H9 (cell line): ENCODE data around the gene ARL13B. TPM values are rescaled to one million over a fixed set of nuclear protein-coding genes. Genes with fewer than 3 reads are reported as not detected.

Experiments used
- DNase-seq: peaks from one replicate; pipeline ENCODE4 v3.0.0-alpha.2; 2017
- H2AFZ ChIP-seq: one replicate; pipeline ENCODE4 v1.6.1; 2013; ENCODE audit warnings: mild to moderate bottlenecking, low read length, control low read depth, moderate library complexity
- H2AK5ac ChIP-seq: 2 replicates; pipeline ENCODE4 v1.6.1; 2013; ENCODE audit warnings: low read length, control low read depth, mixed read lengths; ENCODE audit not compliant: insufficient read length
- H2BK120ac ChIP-seq: one replicate; pipeline ENCODE4 v1.6.1; 2013; ENCODE audit warnings: low read depth, mild to moderate bottlenecking, low read length, control low read depth, inconsistent platforms; ENCODE audit not compliant: poor library complexity, severe bottlenecking
- H2BK12ac ChIP-seq: 2 replicates; pipeline ENCODE4 v1.6.1; 2013; ENCODE audit warnings: low read length, control low read depth, mixed read lengths, low read depth; ENCODE audit not compliant: insufficient read length
- H2BK15ac ChIP-seq: 2 replicates; pipeline ENCODE4 v1.6.1; 2013; ENCODE audit warnings: low read depth, low read length, control low read depth
- H2BK20ac ChIP-seq: one replicate; pipeline ENCODE4 v1.6.1; 2013; ENCODE audit warnings: low read depth, mild to moderate bottlenecking, low read length, control low read depth, inconsistent platforms; ENCODE audit not compliant: poor library complexity, severe bottlenecking
- H2BK5ac ChIP-seq: 2 replicates; pipeline ENCODE4 v1.6.1; 2013; ENCODE audit warnings: low read length, control low read depth, mixed read lengths; ENCODE audit not compliant: insufficient read length
- H3K14ac ChIP-seq: 2 replicates; pipeline ENCODE4 v1.6.1; 2013; ENCODE audit warnings: low read length, control low read depth; ENCODE audit not compliant: insufficient read depth
- H3K18ac ChIP-seq: 2 replicates; pipeline ENCODE4 v1.6.1; 2013; ENCODE audit warnings: low read depth, mild to moderate bottlenecking, mixed read lengths, low read length, control low read depth; ENCODE audit not compliant: insufficient read length
- H3K23ac ChIP-seq: 2 replicates; pipeline ENCODE4 v1.6.1; 2013; ENCODE audit warnings: low read length, control low read depth, mixed read lengths, low read depth; ENCODE audit not compliant: insufficient read length
- H3K23me2 ChIP-seq: 2 replicates; pipeline ENCODE4 v1.6.1; 2013; ENCODE audit warnings: low read depth, mild to moderate bottlenecking, mixed read lengths, low read length, control low read depth; ENCODE audit not compliant: insufficient read length, poor library complexity, severe bottlenecking
- H3K27ac ChIP-seq: 2 replicates; pipeline ENCODE4 v1.5.1; 2013; ENCODE audit warnings: low read length, control low read depth, mixed read lengths, low read depth; ENCODE audit not compliant: insufficient read length
- H3K27me3 ChIP-seq: 2 replicates; pipeline ENCODE4 v1.6.1; 2013; ENCODE audit warnings: low read length, control low read depth, inconsistent platforms; ENCODE audit not compliant: insufficient read depth
- H3K4ac ChIP-seq: 2 replicates; pipeline ENCODE4 v1.6.1; 2013; ENCODE audit warnings: low read depth, mild to moderate bottlenecking, control low read depth, inconsistent platforms, low read length, moderate library complexity
- H3K4me1 ChIP-seq: 2 replicates; pipeline ENCODE4 v1.6.1; 2013; ENCODE audit warnings: low read length, control low read depth, inconsistent platforms; ENCODE audit not compliant: insufficient read depth
- H3K4me2 ChIP-seq: 2 replicates; pipeline ENCODE4 v1.6.1; 2013; ENCODE audit warnings: low read length, control low read depth, mixed read lengths; ENCODE audit not compliant: insufficient read length, insufficient read depth
- H3K56ac ChIP-seq: 2 replicates; pipeline ENCODE4 v1.6.1; 2013; ENCODE audit warnings: low read depth, mild to moderate bottlenecking, mixed read lengths, low read length, control low read depth; ENCODE audit not compliant: insufficient read length
- H3K79me1 ChIP-seq: 2 replicates; pipeline ENCODE4 v1.6.1; 2013; ENCODE audit warnings: low read depth, mild to moderate bottlenecking, moderate library complexity, low read length, control low read depth, inconsistent platforms; ENCODE audit not compliant: insufficient read depth, poor library complexity, severe bottlenecking
- H3K79me2 ChIP-seq: 2 replicates; pipeline ENCODE4 v1.6.1; 2013; ENCODE audit warnings: low read length, control low read depth, inconsistent platforms; ENCODE audit not compliant: insufficient read depth
- H3K9ac ChIP-seq: 2 replicates; pipeline ENCODE4 v1.6.1; 2013; ENCODE audit warnings: low read length, control low read depth, mixed read lengths; ENCODE audit not compliant: insufficient read length; ENCODE audit errors: extremely low read depth
- H3K9me3 ChIP-seq: one replicate; pipeline ENCODE4 v1.6.1; 2013; ENCODE audit warnings: low read depth, low read length, inconsistent platforms; ENCODE audit not compliant: control insufficient read depth
- H3T11ph ChIP-seq: one replicate; pipeline ENCODE4 v1.6.1; 2013; ENCODE audit warnings: mild to moderate bottlenecking, low read length, control low read depth, inconsistent platforms
- H4K20me1 ChIP-seq: one replicate; pipeline ENCODE4 v1.6.1; 2013; ENCODE audit not compliant: control insufficient read depth, insufficient read length, insufficient read depth
- H4K5ac ChIP-seq: 2 replicates; pipeline ENCODE4 v1.6.1; 2013; ENCODE audit warnings: low read depth, mild to moderate bottlenecking, mixed read lengths, low read length, control low read depth; ENCODE audit not compliant: insufficient read length
- H4K8ac ChIP-seq: replicated peaks from 2 replicates; pipeline ENCODE4 v1.6.1; 2013; ENCODE audit warnings: low read length, control low read depth, mixed read lengths, low read depth; ENCODE audit not compliant: insufficient read length
- H4K91ac ChIP-seq: 2 replicates; pipeline ENCODE4 v1.6.1; 2013; ENCODE audit warnings: low read depth, mild to moderate bottlenecking, moderate library complexity, mixed read lengths, low read length, control low read depth; ENCODE audit not compliant: insufficient read length
- H3K27ac Mint-ChIP-seq, 3 experiments: 2 replicates in 2 of 3; 3 replicates in 1 of 3; pipeline ENCODE4 v1.8.0; 2020 to 2021; ENCODE audit warnings: mixed read lengths in 3 of 3, mild to moderate bottlenecking in 1 of 3, moderate library complexity in 1 of 3
- H3K27me3 Mint-ChIP-seq: 2 replicates; pipeline ENCODE4 v1.8.0; 2021; ENCODE audit warnings: low read depth, mild to moderate bottlenecking, moderate library complexity, mixed read lengths
- H3K36me3 Mint-ChIP-seq, 3 experiments: 2 replicates in 2 of 3; 3 replicates in 1 of 3; pipeline ENCODE4 v1.8.0; 2020 to 2021; ENCODE audit warnings: low read depth in 3 of 3, mixed read lengths in 3 of 3; ENCODE audit not compliant: insufficient read depth in 1 of 3
- H3K4me1 Mint-ChIP-seq, 2 experiments: 2 replicates each; pipeline ENCODE4 v1.8.0; 2020; ENCODE audit warnings: mixed read lengths in 2 of 2
- H3K4me3 Mint-ChIP-seq, 2 experiments: 2 replicates in 1 of 2; 3 replicates in 1 of 2; pipeline ENCODE4 v1.8.0; 2020 to 2021; ENCODE audit warnings: mild to moderate bottlenecking in 2 of 2, mixed read lengths in 2 of 2, moderate library complexity in 1 of 2
- H3K9me3 Mint-ChIP-seq, 2 experiments: 2 replicates in 1 of 2; 3 replicates in 1 of 2; pipeline ENCODE4 v1.8.0; 2020; ENCODE audit warnings: mild to moderate bottlenecking in 2 of 2, mixed read lengths in 2 of 2, moderate library complexity in 1 of 2
- CTCF ChIP-seq: fragments of 200-600 bp; sonication (generic); conservative IDR thresholded peaks from 3 replicates; pipeline ENCODE4 v1.8.0; 2021; ENCODE audit warnings: antibody characterized with exemption, mild to moderate bottlenecking
- WGBS: extraction: QIAGEN DNeasy Blood & Tissue Kit; methylation state at CpG from one replicate; pipeline ENCODE4 v1.1.7; 2013; ENCODE audit warnings: missing lambda C conversion rate, low lambda C conversion rate, mixed read lengths; ENCODE audit not compliant: insufficient read length; ENCODE audit errors: extremely low coverage; 5-methylcytosine and 5-hydroxymethylcytosine counted together
- total RNA-seq: library from RNA; stranded (reverse); gene quantifications from 2 replicates; pipeline ENCODE4 v1.2.1, GENCODE V29; 2021

ARL13B gene
- total RNA-seq, 1 experiment from 2014 or later: 7.9 TPM

GRCh38 chr3:93983408-93983807 lies 3.5 kb downstream of the ARL13B start:
- no peak overlapping the region; a peak in 1 of 7 replicates for H3K27ac Mint-ChIP-seq
- DNase-seq: no peak
- H3K18ac ChIP-seq: no peak overlapping the region
- no peak overlapping the region for H4K8ac ChIP-seq
- no peak overlapping the region for H2AFZ ChIP-seq
- H3K4me2 ChIP-seq: no peak overlapping the region
- no peaks in the 10 kb centered on the region for H4K20me1 ChIP-seq
- no peak overlapping the region for H3K4me3 Mint-ChIP-seq
- H3K9me3 Mint-ChIP-seq: no peaks in the 10 kb centered on the region
- H3K79me2 ChIP-seq: no peaks in the 10 kb centered on the region; the same call in 1 of the 2 replicates
- H3K23me2 ChIP-seq: no peaks in the 10 kb centered on the region
- H2BK5ac ChIP-seq: no peak overlapping the region
- no peak overlapping the region for H2BK120ac ChIP-seq
- no peak overlapping the region for H4K91ac ChIP-seq
- H3K27me3 ChIP-seq: no peaks in the 10 kb centered on the region
- no peak overlapping the region for H3K9ac ChIP-seq
- no peak overlapping the region for H3K23ac ChIP-seq
- TF ChIP-seq CTCF: no peak
- no peak overlapping the region for H3K4ac ChIP-seq
- no peak overlapping the region for H2BK20ac ChIP-seq
- H2AK5ac ChIP-seq: no peak overlapping the region
- no CpG with 5 or more reads among the region's 3 CpGs for WGBS
- no peak overlapping the region for H3K27ac ChIP-seq
- H4K5ac ChIP-seq: no peak overlapping the region
- H3K36me3 Mint-ChIP-seq: no peaks in the 10 kb centered on the region
- no peaks in the 10 kb centered on the region for H3K9me3 ChIP-seq
- H3T11ph ChIP-seq: no peak overlapping the region
- H3K4me1 Mint-ChIP-seq: peaks cover 11 to 13% of the 10 kb centered on the region in 2 experiments
- H2BK15ac ChIP-seq: no peak overlapping the region
- no peak overlapping the region for H3K56ac ChIP-seq
- peaks cover 2% of the 10 kb centered on the region for H3K79me1 ChIP-seq
- no peaks in the 10 kb centered on the region for H3K27me3 Mint-ChIP-seq
- H3K4me1 ChIP-seq: no peaks in the 10 kb centered on the region
- H2BK12ac ChIP-seq: no peak overlapping the region
- H3K14ac ChIP-seq: no peak overlapping the region
